ENCODE measurements around the gene HOXD8.

DNA sequence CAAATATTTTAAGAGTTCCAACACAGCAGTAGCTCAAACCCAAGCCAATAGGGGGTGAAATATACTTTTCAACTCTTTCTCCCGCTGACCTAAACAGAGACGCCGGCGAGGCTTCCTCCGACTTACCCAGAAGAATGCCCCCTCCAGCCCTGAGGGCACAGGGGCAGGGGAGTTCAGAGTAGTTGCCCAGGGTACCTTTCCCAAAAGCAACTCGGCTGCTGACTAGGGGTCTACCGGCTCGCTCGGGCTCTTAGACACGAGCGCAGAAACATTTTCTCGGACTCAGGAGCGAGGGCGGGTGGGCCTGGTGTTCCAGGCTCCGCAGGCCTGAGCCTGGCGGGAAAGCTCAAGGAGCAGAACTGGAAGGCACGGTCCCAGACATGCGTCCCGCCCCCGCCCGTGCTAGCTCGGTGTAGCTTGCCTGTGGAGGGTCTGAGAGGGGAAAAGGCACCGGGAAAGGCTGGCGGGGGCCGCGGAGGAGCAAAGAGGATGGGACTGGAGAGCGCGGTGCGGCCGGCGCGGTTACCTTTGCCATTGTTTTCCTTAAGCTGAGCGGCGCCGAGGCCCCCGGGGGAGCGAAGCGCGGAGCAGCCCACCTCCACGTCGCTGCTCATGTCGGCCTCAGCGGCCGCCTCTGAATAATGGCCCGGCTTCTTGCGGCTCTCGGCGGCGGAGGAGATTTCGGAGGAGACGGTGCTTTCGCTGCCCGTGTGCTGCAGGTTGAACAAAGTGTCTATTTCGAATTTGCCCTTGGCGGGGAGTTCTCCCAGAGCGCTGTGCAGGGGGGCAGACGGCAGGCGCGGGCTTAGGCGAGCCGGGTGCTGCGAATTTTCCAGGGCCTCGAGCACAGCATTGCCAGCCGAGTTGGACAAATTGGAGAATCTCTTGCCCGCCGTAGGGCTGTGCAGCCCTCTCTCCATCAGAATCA, 46.4 kb upstream of the HOXD8 start:
- no peak for TF ChIP-seq SIN3A (IDR thresholded peaks at IDR 0.05; ENCODE audit: low read depth, low read length)
- TF ChIP-seq NFIC (IDR thresholded peaks at IDR 0.05; ENCODE audit: low read depth, low read length), result no peak
